AG09309 (cell line): Measurements from ENCODE around the gene FAM13C.
"Not testable (repeated sequence)": the region's sequence is repeated elsewhere in the genome, so short reads cannot be mapped to it uniquely, and the experiment has no call there.

Experiments
- DNase-seq: peaks from one replicate; pipeline ENCODE4 v3.0.0-alpha.2; 2010; ENCODE audit warnings: low read depth
- H3K4me3 ChIP-seq: 2 replicates; pipeline ENCODE4 v1.5.1; 2011; ENCODE audit warnings: mild to moderate bottlenecking, low read depth, low read length, moderate library complexity; ENCODE audit not compliant: control insufficient read depth
- CTCF ChIP-seq: IDR thresholded peaks from 2 replicates; pipeline ENCODE4 v1.5.1; 2011; ENCODE audit warnings: mild to moderate bottlenecking, low read depth, low read length, inconsistent platforms; ENCODE audit not compliant: insufficient read depth, control insufficient read depth; ENCODE audit errors: missing control alignments

Gene FAM13C

GRCh38 chr10:59240582-59241183, 121.7 kb downstream of the FAM13C start:
- TF ChIP-seq CTCF: peak; percentile 51
- DNase-seq: peak; percentile 3
- H3K4me3 ChIP-seq: no peak overlapping the region

GRCh38 chr10:59239108-59239507, 123.2 kb downstream of the FAM13C start:
- not testable (repeated sequence) for DNase-seq, H3K4me3 ChIP-seq

- H3K4me3 ChIP-seq: no peak overlapping the region
- DNase-seq: no peak
- no peak for TF ChIP-seq CTCF
These were observed 124.6 kb downstream of the FAM13C start for GRCh38 chr10:59237775-59238174.

GRCh38 chr10:59236064-59236697, 126.2 kb downstream of the FAM13C start:
- DNase-seq: no peak
- no peak for TF ChIP-seq CTCF
- no peak overlapping the region for H3K4me3 ChIP-seq

- H3K4me3 ChIP-seq: no peak overlapping the region
- TF ChIP-seq CTCF: peak; percentile 66
- DNase-seq: peak; percentile 4
These were observed 127.4 kb downstream of the FAM13C start for GRCh38 chr10:59234816-59235429.

GRCh38 chr10:59234194-59234593, 128.2 kb downstream of the FAM13C start:
- no peak overlapping the region for H3K4me3 ChIP-seq
- DNase-seq: no peak
- no peak for TF ChIP-seq CTCF

- TF ChIP-seq CTCF: no peak
- no peak for DNase-seq
- no peak overlapping the region for H3K4me3 ChIP-seq
These were observed 132.9 kb downstream of the FAM13C start for GRCh38 chr10:59229441-59229840.
